GM23338 (cell line): ENCODE data around the gene IQCK. TPM values are rescaled to one million over a fixed set of nuclear protein-coding genes. Genes with fewer than 3 reads are reported as not detected.

Experiments used
- ATAC-seq: fragments of 200-7000 bp; cut with Tn5 transposase; 3 replicates; pipeline ENCODE4 v1.9.1; 2020
- DNase-seq: peaks from one replicate; pipeline ENCODE4 v3.0.0-alpha.2; 2015; ENCODE audit warnings: low spot score
- H2AFZ ChIP-seq: fragments of 200-600 bp; sonication (generic); 2 replicates; pipeline ENCODE4 v1.8.0; 2016; ENCODE audit warnings: antibody characterized with exemption, mild to moderate bottlenecking, moderate library complexity
- H3F3A ChIP-seq: fragments of 200-600 bp; sonication (generic); replicated peaks from 2 replicates; pipeline ENCODE4 v1.8.0; 2017; ENCODE audit warnings: antibody characterized with exemption, mixed run types, low read depth
- H3K27ac ChIP-seq: fragments of 200-600 bp; sonication (generic); 2 replicates; pipeline ENCODE4 v1.6.1; 2016; ENCODE audit warnings: low read depth
- H3K27me3 ChIP-seq: fragments of 200-600 bp; sonication (generic); 2 replicates; pipeline ENCODE4 v1.8.0; 2016; ENCODE audit warnings: mild to moderate bottlenecking, mixed run types, moderate library complexity; ENCODE audit not compliant: insufficient read depth
- H3K36me3 ChIP-seq: fragments of 200-600 bp; sonication (generic); 2 replicates; pipeline ENCODE4 v1.8.0; 2016; ENCODE audit warnings: mild to moderate bottlenecking; ENCODE audit not compliant: insufficient read depth
- H3K4me1 ChIP-seq: fragments of 200-600 bp; sonication (generic); 2 replicates; pipeline ENCODE4 v1.8.0; 2016; ENCODE audit warnings: mild to moderate bottlenecking, moderate library complexity; ENCODE audit not compliant: insufficient read depth
- H3K4me2 ChIP-seq: fragments of 200-600 bp; sonication (generic); 2 replicates; pipeline ENCODE4 v1.7.1; 2017; ENCODE audit warnings: mixed run types
- H3K4me3 ChIP-seq: fragments of 200-600 bp; sonication (generic); 2 replicates; pipeline ENCODE4 v1.6.1; 2016; ENCODE audit warnings: mixed run types
- H3K79me2 ChIP-seq: fragments of 200-600 bp; sonication (generic); replicated peaks from 2 replicates; pipeline ENCODE4 v1.8.0; 2017; ENCODE audit warnings: mild to moderate bottlenecking; ENCODE audit not compliant: insufficient read depth
- H3K9me2 ChIP-seq: fragments of 200-600 bp; sonication (generic); 2 replicates; pipeline ENCODE4 v1.8.0; 2017; ENCODE audit not compliant: insufficient read depth
- H4K20me1 ChIP-seq: fragments of 200-600 bp; sonication (generic); replicated peaks from 2 replicates; pipeline ENCODE4 v1.8.0; 2017; ENCODE audit warnings: mild to moderate bottlenecking; ENCODE audit not compliant: insufficient read depth
- H3K27ac Mint-ChIP-seq: 2 replicates; pipeline ENCODE4 v1.8.0; 2020; ENCODE audit warnings: inconsistent platforms, mild to moderate bottlenecking, moderate library complexity, mixed read lengths
- H3K27me3 Mint-ChIP-seq: 3 replicates; pipeline ENCODE4 v1.8.0; 2022; ENCODE audit warnings: low read depth, mild to moderate bottlenecking, moderate library complexity, mixed read lengths, inconsistent platforms; ENCODE audit not compliant: insufficient read depth, poor library complexity
- H3K36me3 Mint-ChIP-seq: 3 replicates; pipeline ENCODE4 v1.8.0; 2021; ENCODE audit warnings: low read depth, mild to moderate bottlenecking, inconsistent platforms, moderate library complexity, mixed read lengths
- H3K4me1 Mint-ChIP-seq: 3 replicates; pipeline ENCODE4 v1.8.0; 2020; ENCODE audit warnings: mild to moderate bottlenecking, inconsistent platforms, mixed read lengths
- H3K4me3 Mint-ChIP-seq: 3 replicates; pipeline ENCODE4 v1.8.0; 2021; ENCODE audit warnings: moderate library complexity, mild to moderate bottlenecking, inconsistent platforms, mixed read lengths
- H3K9me3 Mint-ChIP-seq: 3 replicates; pipeline ENCODE4 v1.8.0; 2020; ENCODE audit warnings: moderate library complexity, mild to moderate bottlenecking, inconsistent platforms, mixed read lengths
- CREB1 ChIP-seq: fragments of 250-450 bp; sonication (Bioruptor Pico); IDR thresholded peaks from 2 replicates; pipeline ENCODE4 v1.5.0; 2020; ENCODE audit warnings: low read depth, mild to moderate bottlenecking, moderate library complexity
- ETS1 ChIP-seq: IDR thresholded peaks from 2 replicates; pipeline ENCODE4 v1.6.1; 2016; ENCODE audit warnings: antibody characterized with exemption
- EZH2 ChIP-seq: fragments of 200-600 bp; sonication (generic); IDR thresholded peaks from one replicate; pipeline ENCODE4 v1.8.0; 2017; ENCODE audit warnings: antibody characterized with exemption, mild to moderate bottlenecking, low read depth; ENCODE audit not compliant: unreplicated experiment
- POLR2AphosphoS5 ChIP-seq: IDR thresholded peaks from 2 replicates; pipeline ENCODE4 v1.6.1; 2016; ENCODE audit warnings: antibody characterized with exemption, low read depth
- STAT1 ChIP-seq: IDR thresholded peaks from one replicate; pipeline ENCODE4 v1.6.1; 2016; ENCODE audit warnings: antibody characterized with exemption; ENCODE audit not compliant: unreplicated experiment
- ZNF114 ChIP-seq: fragments of 250-450 bp; sonication (Bioruptor Pico); IDR thresholded peaks from 2 replicates; pipeline ENCODE4 v1.5.0; 2020; ENCODE audit warnings: mild to moderate bottlenecking, moderate library complexity
- ZNF331 ChIP-seq: fragments of 250-450 bp; sonication (Bioruptor Pico); IDR thresholded peaks from 2 replicates; pipeline ENCODE4 v1.5.0; 2020; ENCODE audit warnings: low read depth, mild to moderate bottlenecking, moderate library complexity
- polyA plus RNA-seq: library from polyadenylated mRNA; unstranded; fragments of >200 nt; fragmentation: Nextera tagmentation; extraction: Ambion mirVana; gene quantifications from 2 replicates; pipeline ENCODE4 v1.2.1, GENCODE V29; 2016
- total RNA-seq: library from RNA; depleted of rRNA; stranded (reverse); fragments of >200 nt; shearing (Covaris generic); gene quantifications from 2 replicates; pipeline ENCODE4 v1.2.3, GENCODE V29; 2014
- TF ChIP-seq, protein P1 (sequence below): IDR thresholded peaks from one replicate; pipeline ENCODE4 v1.6.1; 2018; ENCODE audit warnings: antibody characterized with exemption; ENCODE audit not compliant: unreplicated experiment
- TF ChIP-seq, protein P2 (sequence below), 2 experiments: fragments of 200-600 bp in 1 of 2; sonication (generic) in 1 of 2; conservative IDR thresholded peaks; 2 replicates each; pipeline versions ENCODE4 v1.5.1 to v1.6.1; 2016 to 2017; ENCODE audit warnings: antibody characterized with exemption in 2 of 2, low read depth in 2 of 2, mild to moderate bottlenecking in 2 of 2, moderate library complexity in 1 of 2

The IQCK gene
- total and polyA plus RNA-seq, 2 experiments from 2014 or later = 7.6 to 10.0 TPM

DNA sequence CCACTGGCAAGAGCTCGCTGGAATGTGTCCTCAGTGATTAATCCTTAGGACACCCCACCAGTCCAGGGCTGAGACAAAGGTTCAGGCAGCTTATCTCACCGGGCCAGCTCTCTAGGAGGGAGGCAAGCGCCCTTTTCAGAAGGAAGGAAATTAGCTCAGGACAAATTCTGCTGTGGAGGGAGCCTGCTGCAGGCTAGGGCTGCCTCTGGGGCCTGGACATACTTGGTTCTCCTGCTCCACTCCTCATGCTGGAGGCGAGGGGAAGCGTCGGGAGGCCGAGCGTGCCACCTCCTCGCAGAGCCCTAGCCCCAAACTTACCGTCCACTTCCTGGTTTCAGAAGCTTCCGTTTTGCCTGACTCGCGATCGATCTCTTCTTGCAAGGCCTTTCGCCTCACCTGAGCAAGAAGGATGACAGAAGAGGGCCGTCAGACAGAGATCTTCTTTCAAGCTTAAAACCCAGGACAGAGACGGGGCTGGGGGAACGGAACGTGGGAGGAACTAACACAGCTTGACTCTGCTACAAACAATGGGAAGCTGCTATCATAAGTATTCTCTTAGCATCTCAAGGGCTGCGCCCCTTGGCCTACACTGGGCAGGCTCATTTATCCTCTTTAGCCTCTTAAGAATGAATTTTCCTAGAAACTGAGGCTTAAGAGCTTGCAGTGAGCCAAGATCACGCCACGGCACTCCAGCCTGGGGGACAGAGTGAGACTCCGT lies 7.7 kb upstream of the IQCK start:
- no peaks in the 10 kb centered on the region for H3K27me3 ChIP-seq
- peak; percentile 48 for DNase-seq
- Mint-ChIP-seq H3K27me3 (peaks cover 24% of the 10 kb centered on the region), H3K36me3 (peaks cover 98% of the 10 kb centered on the region), H3K9me3 (no peaks in the 10 kb centered on the region), H3K27ac (peak overlapping the region; percentile 84), H3K4me1 (peaks cover 67% of the 10 kb centered on the region), H3K4me3 (peak overlapping the region; percentile 28; the same call in 1 of the 3 replicates)
- peaks cover 67% of the 10 kb centered on the region for H4K20me1 ChIP-seq
- ATAC-seq = peak; percentile 63
- no peak overlapping the region for H2AFZ ChIP-seq
- H3K9me2 ChIP-seq = no peaks in the 10 kb centered on the region
- H3K79me2 ChIP-seq = peaks cover 95% of the 10 kb centered on the region
- H3K36me3 ChIP-seq = peaks cover 41% of the 10 kb centered on the region
- 0 out of 2 replicates have a peak overlapping the region, but pooled peaks have one; percentile 38 for H3K4me2 ChIP-seq
- H3K27ac ChIP-seq = peak overlapping the region; percentile 63; the same call in 1 of the 2 replicates
- H3K4me1 ChIP-seq = peaks cover 41% of the 10 kb centered on the region
- H3F3A ChIP-seq = peaks cover 7% of the 10 kb centered on the region; the same call in 1 of the 2 replicates
- no peak overlapping the region for H3K4me3 ChIP-seq
- TF ChIP-seq, protein P1, sequence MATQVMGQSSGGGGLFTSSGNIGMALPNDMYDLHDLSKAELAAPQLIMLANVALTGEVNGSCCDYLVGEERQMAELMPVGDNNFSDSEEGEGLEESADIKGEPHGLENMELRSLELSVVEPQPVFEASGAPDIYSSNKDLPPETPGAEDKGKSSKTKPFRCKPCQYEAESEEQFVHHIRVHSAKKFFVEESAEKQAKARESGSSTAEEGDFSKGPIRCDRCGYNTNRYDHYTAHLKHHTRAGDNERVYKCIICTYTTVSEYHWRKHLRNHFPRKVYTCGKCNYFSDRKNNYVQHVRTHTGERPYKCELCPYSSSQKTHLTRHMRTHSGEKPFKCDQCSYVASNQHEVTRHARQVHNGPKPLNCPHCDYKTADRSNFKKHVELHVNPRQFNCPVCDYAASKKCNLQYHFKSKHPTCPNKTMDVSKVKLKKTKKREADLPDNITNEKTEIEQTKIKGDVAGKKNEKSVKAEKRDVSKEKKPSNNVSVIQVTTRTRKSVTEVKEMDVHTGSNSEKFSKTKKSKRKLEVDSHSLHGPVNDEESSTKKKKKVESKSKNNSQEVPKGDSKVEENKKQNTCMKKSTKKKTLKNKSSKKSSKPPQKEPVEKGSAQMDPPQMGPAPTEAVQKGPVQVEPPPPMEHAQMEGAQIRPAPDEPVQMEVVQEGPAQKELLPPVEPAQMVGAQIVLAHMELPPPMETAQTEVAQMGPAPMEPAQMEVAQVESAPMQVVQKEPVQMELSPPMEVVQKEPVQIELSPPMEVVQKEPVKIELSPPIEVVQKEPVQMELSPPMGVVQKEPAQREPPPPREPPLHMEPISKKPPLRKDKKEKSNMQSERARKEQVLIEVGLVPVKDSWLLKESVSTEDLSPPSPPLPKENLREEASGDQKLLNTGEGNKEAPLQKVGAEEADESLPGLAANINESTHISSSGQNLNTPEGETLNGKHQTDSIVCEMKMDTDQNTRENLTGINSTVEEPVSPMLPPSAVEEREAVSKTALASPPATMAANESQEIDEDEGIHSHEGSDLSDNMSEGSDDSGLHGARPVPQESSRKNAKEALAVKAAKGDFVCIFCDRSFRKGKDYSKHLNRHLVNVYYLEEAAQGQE = no peak
- TF ChIP-seq STAT1 (no peak), CREB1 (CRISPR knock-in tag) (no peak), ZNF331 (CRISPR knock-in tag) (no peak), POLR2AphosphoS5 (no peak), EZH2 (no peak), ETS1 (no peak)

- no peaks in the 10 kb centered on the region for H3K27me3 ChIP-seq
- H3K4me1 ChIP-seq = peaks cover 43% of the 10 kb centered on the region
- H4K20me1 ChIP-seq = peaks cover 67% of the 10 kb centered on the region
- 0 out of 2 replicates have a peak overlapping the region, but pooled peaks have one; percentile 38 for H3K4me2 ChIP-seq
- peak; percentile 7; the same call in 2 of the 3 replicates for ATAC-seq
- H3K27ac Mint-ChIP-seq = peak overlapping the region; percentile 72
- H3K9me3 Mint-ChIP-seq = no peaks in the 10 kb centered on the region
- peaks cover 34% of the 10 kb centered on the region for H3K36me3 ChIP-seq
- peaks cover 7% of the 10 kb centered on the region; the same call in 1 of the 2 replicates for H3F3A ChIP-seq
- H3K79me2 ChIP-seq = peaks cover 95% of the 10 kb centered on the region
- H3K36me3 Mint-ChIP-seq = peaks cover 97% of the 10 kb centered on the region
- DNase-seq = no peak
- H3K4me3 Mint-ChIP-seq = no peak overlapping the region; the same call in 2 of the 3 replicates
- peak overlapping the region; percentile 74; the same call in 1 of the 2 replicates for H3K27ac ChIP-seq
- no peak overlapping the region for H3K4me3 ChIP-seq
- H2AFZ ChIP-seq = no peak overlapping the region
- no peaks in the 10 kb centered on the region for H3K9me2 ChIP-seq
- H3K4me1 Mint-ChIP-seq = peaks cover 73% of the 10 kb centered on the region
- peaks cover 30% of the 10 kb centered on the region for H3K27me3 Mint-ChIP-seq
- TF ChIP-seq, protein P2, sequence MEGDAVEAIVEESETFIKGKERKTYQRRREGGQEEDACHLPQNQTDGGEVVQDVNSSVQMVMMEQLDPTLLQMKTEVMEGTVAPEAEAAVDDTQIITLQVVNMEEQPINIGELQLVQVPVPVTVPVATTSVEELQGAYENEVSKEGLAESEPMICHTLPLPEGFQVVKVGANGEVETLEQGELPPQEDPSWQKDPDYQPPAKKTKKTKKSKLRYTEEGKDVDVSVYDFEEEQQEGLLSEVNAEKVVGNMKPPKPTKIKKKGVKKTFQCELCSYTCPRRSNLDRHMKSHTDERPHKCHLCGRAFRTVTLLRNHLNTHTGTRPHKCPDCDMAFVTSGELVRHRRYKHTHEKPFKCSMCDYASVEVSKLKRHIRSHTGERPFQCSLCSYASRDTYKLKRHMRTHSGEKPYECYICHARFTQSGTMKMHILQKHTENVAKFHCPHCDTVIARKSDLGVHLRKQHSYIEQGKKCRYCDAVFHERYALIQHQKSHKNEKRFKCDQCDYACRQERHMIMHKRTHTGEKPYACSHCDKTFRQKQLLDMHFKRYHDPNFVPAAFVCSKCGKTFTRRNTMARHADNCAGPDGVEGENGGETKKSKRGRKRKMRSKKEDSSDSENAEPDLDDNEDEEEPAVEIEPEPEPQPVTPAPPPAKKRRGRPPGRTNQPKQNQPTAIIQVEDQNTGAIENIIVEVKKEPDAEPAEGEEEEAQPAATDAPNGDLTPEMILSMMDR (conservative IDR thresholded peaks at IDR 0.05; ENCODE audit: low read depth in 2 of 2) = no peak
- TF ChIP-seq ZNF114 (CRISPR knock-in tag) = no peak
Measured at GRCh38 chr16:19710991-19711545, 7.0 kb upstream of the IQCK start.
